Spleen (tissue), 11 donors: ENCODE measurements around the gene BLMH. TPM values are rescaled to one million over a fixed set of nuclear protein-coding genes. Genes with fewer than 3 reads are reported as not detected.

Source experiments
- DNase-seq: peaks from one replicate; pipeline ENCODE4 v3.0.0-alpha.2; 2020
- H3K27ac ChIP-seq, 8 donors: fragments of 200-600 bp; sonication (generic) in 7 of 8; 1 replicate in 4 of 8; 2 replicates in 4 of 8; pipeline versions ENCODE4 v1.5.0 to v1.8.0; 2016 to 2021; ENCODE audit warnings: inconsistent platforms in 4 of 8, mild to moderate bottlenecking in 4 of 8, moderate library complexity in 1 of 8
- H3K27me3 ChIP-seq, 7 donors: fragments of 200-600 bp; sonication (generic) in 6 of 7; replicated peaks in 1 of 7; 1 replicate in 4 of 7; 2 replicates in 3 of 7; pipeline versions ENCODE4 v1.5.0 to v1.8.0; 2016 to 2021; ENCODE audit warnings: inconsistent platforms in 3 of 7, mild to moderate bottlenecking in 1 of 7
- H3K36me3 ChIP-seq, 6 donors: fragments of 200-600 bp; sonication (generic) in 5 of 6; 1 replicate in 4 of 6; 2 replicates in 2 of 6; pipeline versions ENCODE4 v1.5.0 to v1.8.0; 2016 to 2021; ENCODE audit warnings: inconsistent platforms in 2 of 6
- H3K4me1 ChIP-seq, 6 donors: fragments of 200-600 bp; sonication (generic) in 5 of 6; 1 replicate in 3 of 6; 2 replicates in 3 of 6; pipeline versions ENCODE4 v1.5.0 to v1.8.0; 2016 to 2021; ENCODE audit warnings: inconsistent platforms in 3 of 6
- H3K4me3 ChIP-seq, 8 donors: fragments of 200-600 bp; sonication (generic) in 7 of 8; 1 replicate in 4 of 8; 2 replicates in 4 of 8; pipeline versions ENCODE4 v1.5.0 to v1.8.0; 2016 to 2021; ENCODE audit warnings: inconsistent platforms in 4 of 8, mild to moderate bottlenecking in 4 of 8, moderate library complexity in 2 of 8
- H3K9me3 ChIP-seq, 8 donors: fragments of 200-600 bp; sonication (generic) in 7 of 8; 1 replicate in 4 of 8; 2 replicates in 4 of 8; pipeline versions ENCODE4 v1.5.0 to v1.8.0; 2016 to 2021; ENCODE audit warnings: inconsistent platforms in 4 of 8
- CTCF ChIP-seq, 11 experiments: fragments of 200-600 bp in 7 of 11; fragments of 450-650 bp in 4 of 11; sonication (generic) in 4 of 11; IDR thresholded peaks in 8 of 11; conservative IDR thresholded peaks in 3 of 11; 1 replicate in 7 of 11; 2 replicates in 4 of 11; pipeline versions ENCODE4 v1.4.0 to v1.8.0; 2016 to 2021; ENCODE audit warnings: antibody characterized with exemption in 11 of 11, inconsistent platforms in 4 of 11, mild to moderate bottlenecking in 1 of 11
- POLR2A ChIP-seq, 3 donors: fragments of 450-650 bp; IDR thresholded peaks; one replicate each; pipeline ENCODE4 v1.5.1; 2017; ENCODE audit warnings: antibody characterized with exemption in 3 of 3, mild to moderate bottlenecking in 1 of 3
- POLR2AphosphoS5 ChIP-seq, 3 donors: sonication (generic); formaldehyde crosslinking; IDR thresholded peaks; one replicate each; pipeline ENCODE4 v1.5.1; 2017; ENCODE audit warnings: antibody characterized with exemption in 3 of 3
- WGBS, 5 donors: extraction: QIAGEN DNeasy Blood & Tissue Kit in 3 of 5; methylation state at CpG; one replicate each; pipeline versions ENCODE4 v1.1.5 to v1.1.7; 2013 to 2018; 5-methylcytosine and 5-hydroxymethylcytosine counted together
- intact Hi-C: fragments of 100-400 bp; cut with DNase I; formaldehyde crosslinking; loops from one replicate; pipeline ENCODE4 v1.15.0; 2023; ENCODE audit warnings: low total_unique reads
- polyA plus RNA-seq, 3 donors: library from polyadenylated mRNA; stranded (reverse); fragments of 200-250 nt; gene quantifications; one replicate each; pipeline ENCODE4 v1.2.1, GENCODE V29; 2013
- total RNA-seq, 7 donors: library from RNA; depleted of rRNA in 3 of 7; stranded (reverse); fragments of >200 nt in 3 of 7; fragmentation: NEBNext Ultra II Directional in 4 of 7; extraction: Animal tissue kit (Norgen Biotek cat#: 25700) in 4 of 7; gene quantifications; one replicate each; pipeline versions ENCODE4 v1.1.0 to v1.2.1, GENCODE V29; 2016 to 2021
- donor health status: healthy with polysubstance abuse.
- donor health status: DM: no; HTN: no; CAD: no; lungs with moderate emphysema.
- donor health status: DM: no; HTN: no; CAD: no.
- donor health status: Bipolar disorder and iron deficiency.
- donor health status: healthy.
- donor health status: DM: no; HTN: no; CAD: no.
- donor health status: DM: yes; HTN: yes; CAD: no.

The BLMH gene
- total and polyA plus RNA-seq, 10 donors = 15.6 to 35.5 (median 28.7) TPM

DNA sequence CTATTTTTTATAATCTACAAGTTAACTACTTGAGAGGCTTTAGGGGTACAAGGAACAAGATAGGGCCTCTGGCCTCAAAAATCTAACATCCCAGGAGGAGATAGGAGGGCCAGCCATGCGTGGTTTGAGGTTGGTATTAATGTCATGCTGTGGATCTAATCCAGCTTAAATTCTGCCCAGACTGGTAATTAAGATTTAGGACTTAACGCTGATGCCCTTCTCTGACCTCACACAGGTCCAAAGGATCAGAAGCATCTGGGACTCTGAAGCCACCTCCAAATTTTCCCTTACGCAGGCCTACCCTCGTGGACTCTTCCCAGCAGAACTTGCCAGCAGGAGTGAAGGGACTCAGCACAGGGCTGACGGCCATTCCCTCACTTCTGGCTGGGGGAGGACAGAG lies 71.3 kb downstream of the BLMH start:
- H3K36me3 ChIP-seq = no peaks in the 10 kb centered on the region
- TF ChIP-seq POLR2A (IDR thresholded peaks at IDR 0.05) = no peak
- no peak for TF ChIP-seq POLR2AphosphoS5 (IDR thresholded peaks at IDR 0.05)
- TF ChIP-seq CTCF (IDR thresholded peaks at IDR 0.05 in 8 of 11, conservative IDR thresholded peaks at IDR 0.05 in 3 of 11) = no peak
- 87 to 94% (median 93%) methylated on average over 5 of the region's 5 CpGs for WGBS, 5 donors
- no peaks in the 10 kb centered on the region for H3K9me3 ChIP-seq
- intact Hi-C loops = no loop called here
- DNase-seq = peak; percentile 17
- H3K4me3 ChIP-seq = no peak overlapping the region
- H3K4me1 ChIP-seq = no peaks in the 10 kb centered on the region
- peaks cover 0 to 3% (median 0%) of the 10 kb centered on the region in 7 donors for H3K27me3 ChIP-seq
- H3K27ac ChIP-seq = no peak overlapping the region

DNA sequence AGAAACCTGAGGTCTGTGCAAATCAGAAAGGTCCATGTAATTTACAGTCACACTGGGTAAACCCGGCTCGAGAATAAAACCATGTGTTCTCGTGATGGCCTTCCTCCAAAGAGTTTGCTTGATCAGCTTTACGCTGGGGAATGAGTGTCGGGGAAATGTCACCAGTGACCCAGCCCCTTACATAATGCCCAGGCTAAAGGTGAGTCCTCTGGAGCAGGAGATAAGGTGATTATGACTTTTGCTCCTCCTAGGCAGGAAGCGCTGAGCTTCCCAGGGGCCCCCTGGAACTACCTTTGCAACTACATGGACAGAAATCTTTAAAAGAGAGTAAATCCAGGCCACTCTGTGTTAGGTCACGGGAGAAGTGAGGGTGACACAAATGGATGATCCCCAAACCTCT lies 71.9 kb downstream of the BLMH start:
- 73 to 89% (median 77%) methylated on average over 7 of the region's 7 CpGs for WGBS, 5 donors
- peak; percentile 2 for DNase-seq
- H3K4me1 ChIP-seq = no peaks in the 10 kb centered on the region
- no peak overlapping the region for H3K27ac ChIP-seq
- peaks cover 0 to 3% (median 0%) of the 10 kb centered on the region in 7 donors for H3K27me3 ChIP-seq
- intact Hi-C loops = no loop called here
- no peak overlapping the region for H3K4me3 ChIP-seq
- no peaks in the 10 kb centered on the region for H3K36me3 ChIP-seq
- no peaks in the 10 kb centered on the region for H3K9me3 ChIP-seq
- no peak for TF ChIP-seq POLR2AphosphoS5 (IDR thresholded peaks at IDR 0.05)

DNA sequence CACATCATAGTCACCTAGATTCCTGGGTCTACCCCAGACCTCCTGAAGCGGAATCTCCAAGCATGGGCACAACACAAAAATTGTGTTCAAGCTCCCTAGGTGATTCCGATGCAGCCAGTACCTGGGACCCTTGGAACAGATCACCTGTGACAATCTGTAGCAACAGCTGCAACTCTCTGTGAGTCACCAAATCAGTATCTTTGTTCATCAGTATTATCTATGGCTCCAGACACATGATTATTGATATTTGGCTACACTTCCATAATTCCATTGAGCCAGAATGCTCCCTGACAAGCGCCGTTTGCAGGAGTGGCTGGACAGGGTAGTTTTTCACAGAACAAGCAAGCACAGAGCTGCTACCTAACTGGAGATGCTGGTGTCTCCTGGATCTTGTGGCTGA lies 72.4 kb downstream of the BLMH start:
- WGBS, 5 donors = 90 to 96% (median 93%) methylated on average over 4 of the region's 4 CpGs
- no peaks in the 10 kb centered on the region for H3K36me3 ChIP-seq
- peaks cover 0 to 3% (median 0%) of the 10 kb centered on the region in 7 donors for H3K27me3 ChIP-seq
- no peaks in the 10 kb centered on the region for H3K4me1 ChIP-seq
- no peak overlapping the region for H3K4me3 ChIP-seq
- intact Hi-C loops = no loop called here
- H3K9me3 ChIP-seq = no peaks in the 10 kb centered on the region
- peak; percentile 6 for DNase-seq
- no peak for TF ChIP-seq CTCF (IDR thresholded peaks at IDR 0.05 in 8 of 11, conservative IDR thresholded peaks at IDR 0.05 in 3 of 11)
- TF ChIP-seq POLR2A (IDR thresholded peaks at IDR 0.05) = no peak
- no peak for TF ChIP-seq POLR2AphosphoS5 (IDR thresholded peaks at IDR 0.05)
- no peak overlapping the region for H3K27ac ChIP-seq

- Histone ChIP-seq H3K36me3 (no peaks in the 10 kb centered on the region), H3K9me3 (no peaks in the 10 kb centered on the region), H3K27me3 (peaks cover 0 to 3% (median 0%) of the 10 kb centered on the region in 7 donors), H3K27ac (no peak overlapping the region), H3K4me1 (no peaks in the 10 kb centered on the region), H3K4me3 (no peak overlapping the region)
- 74 to 82% (median 79%) methylated on average over 9 of the region's 9 CpGs for WGBS, 5 donors
- TF ChIP-seq POLR2AphosphoS5 (IDR thresholded peaks at IDR 0.05) (no peak), CTCF (IDR thresholded peaks at IDR 0.05 in 8 of 11, conservative IDR thresholded peaks at IDR 0.05 in 3 of 11) (no peak), POLR2A (IDR thresholded peaks at IDR 0.05) (no peak)
- intact Hi-C loops = no loop called here
- peak; percentile 20 for DNase-seq
Observed at GRCh38 chr17:30218799-30219198, 72.9 kb downstream of the BLMH start.

GRCh38 chr17:30217746-30218245 lies 73.9 kb downstream of the BLMH start:
- TF ChIP-seq POLR2AphosphoS5 (IDR thresholded peaks at IDR 0.05) = no peak
- no peak for TF ChIP-seq CTCF (IDR thresholded peaks at IDR 0.05 in 8 of 11, conservative IDR thresholded peaks at IDR 0.05 in 3 of 11)
- TF ChIP-seq POLR2A (IDR thresholded peaks at IDR 0.05) = no peak
- Histone ChIP-seq H3K4me3 (no peak overlapping the region), H3K4me1 (no peaks in the 10 kb centered on the region), H3K9me3 (no peaks in the 10 kb centered on the region), H3K27me3 (peaks cover 0 to 3% (median 0%) of the 10 kb centered on the region in 7 donors), H3K27ac (no peak overlapping the region), H3K36me3 (no peaks in the 10 kb centered on the region)
- WGBS, 5 donors = 85 to 93% (median 90%) methylated on average over 11 of the region's 11 CpGs
- intact Hi-C loops = no loop called here
- peak; percentile 47 for DNase-seq
